HG03460 (cell line): ENCODE measurements around the gene S100Z.
"Not testable (repeated sequence)": the region's sequence is repeated elsewhere in the genome, so short reads cannot be mapped to it uniquely, and the experiment has no call there.

Source experiments
- ATAC-seq: cut with Tn5 transposase; IDR thresholded peaks from one replicate; pipeline ENCODE4 v1.9.1; 2021; ENCODE audit not compliant: unreplicated experiment

Gene S100Z

DNA sequence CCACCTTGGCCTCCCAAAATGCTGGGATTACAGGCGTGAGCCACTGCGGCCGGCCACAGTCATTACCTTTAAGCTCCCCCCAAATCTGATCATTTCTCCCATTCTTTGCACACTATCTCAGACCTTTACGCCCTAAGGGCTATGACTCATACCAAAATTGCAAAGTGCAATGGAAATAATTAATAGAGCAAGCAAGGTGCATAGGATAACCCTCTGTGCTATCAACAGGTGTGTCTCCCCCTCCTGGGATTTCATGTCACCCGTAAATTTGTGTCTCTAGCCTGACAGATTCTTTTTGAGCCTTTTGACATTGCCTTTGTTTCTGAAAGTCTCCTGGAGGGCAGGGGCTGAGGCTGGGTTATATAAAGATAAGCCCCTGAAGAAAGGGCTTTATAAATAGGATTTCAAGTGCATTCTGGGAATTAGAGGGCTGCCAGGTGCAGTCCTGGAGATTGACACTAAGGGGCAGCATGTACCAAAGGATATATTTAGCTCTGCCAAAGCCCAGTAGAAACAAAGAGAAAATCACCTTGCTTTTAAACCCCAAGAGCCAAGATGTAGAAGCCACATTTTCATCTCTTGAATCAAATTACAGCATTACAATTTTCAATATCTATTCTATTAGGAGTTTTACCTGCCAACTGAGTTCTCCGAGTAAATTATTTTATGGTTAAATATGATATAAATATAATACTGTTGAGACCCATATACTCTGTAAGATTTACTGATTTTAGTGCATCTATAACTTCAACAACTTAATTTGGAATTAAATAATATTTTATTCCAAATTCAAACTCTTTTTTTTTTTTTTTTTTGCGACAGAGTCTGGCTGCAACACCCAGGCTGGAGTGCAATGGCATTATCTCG, 18.2 kb downstream of the S100Z start:
- no peak for ATAC-seq

DNA sequence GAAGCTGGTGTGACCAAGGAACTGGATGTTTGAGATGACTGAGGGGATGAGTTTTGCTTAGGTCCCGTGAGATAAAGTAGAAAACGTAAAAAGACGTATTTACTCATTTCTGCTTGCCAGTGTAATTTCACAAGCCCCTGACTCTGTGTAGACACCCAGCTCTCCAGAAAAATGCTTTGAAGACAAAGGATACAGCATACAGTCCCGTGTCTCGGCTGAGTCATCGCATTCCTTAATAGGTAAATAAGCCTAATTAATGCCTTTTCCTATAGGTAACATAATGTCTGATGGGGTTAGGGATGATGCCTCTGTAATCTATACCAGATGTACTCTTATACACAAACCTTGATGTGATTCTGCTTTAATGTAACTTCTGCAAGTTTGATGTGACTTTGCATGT, 20.2 kb downstream of the S100Z start:
- no peak for ATAC-seq

DNA sequence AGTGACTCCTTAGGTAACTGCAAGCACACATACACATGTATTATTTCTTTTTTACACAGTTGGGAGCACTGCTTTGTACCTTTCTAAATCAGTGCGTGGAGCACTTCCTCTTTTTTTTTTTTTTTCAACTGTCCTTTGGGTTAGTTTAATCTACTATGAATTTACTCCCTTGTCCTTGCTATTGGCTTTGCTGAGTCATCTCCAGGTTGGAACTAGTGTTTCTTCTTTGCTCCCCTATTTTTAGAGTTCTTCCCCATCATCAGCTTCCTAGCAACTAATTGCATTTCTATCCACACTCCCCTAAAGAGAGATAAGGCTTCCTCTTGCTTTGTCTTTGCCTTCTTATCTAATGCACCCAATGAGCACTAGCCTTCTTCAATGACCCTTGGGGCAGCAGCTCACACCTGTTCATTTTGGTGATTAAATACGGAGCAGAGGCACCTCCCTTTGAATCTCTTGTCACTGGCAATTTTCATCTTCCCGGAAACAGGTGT, 24.3 kb downstream of the S100Z start:
- ATAC-seq, result no peak

DNA sequence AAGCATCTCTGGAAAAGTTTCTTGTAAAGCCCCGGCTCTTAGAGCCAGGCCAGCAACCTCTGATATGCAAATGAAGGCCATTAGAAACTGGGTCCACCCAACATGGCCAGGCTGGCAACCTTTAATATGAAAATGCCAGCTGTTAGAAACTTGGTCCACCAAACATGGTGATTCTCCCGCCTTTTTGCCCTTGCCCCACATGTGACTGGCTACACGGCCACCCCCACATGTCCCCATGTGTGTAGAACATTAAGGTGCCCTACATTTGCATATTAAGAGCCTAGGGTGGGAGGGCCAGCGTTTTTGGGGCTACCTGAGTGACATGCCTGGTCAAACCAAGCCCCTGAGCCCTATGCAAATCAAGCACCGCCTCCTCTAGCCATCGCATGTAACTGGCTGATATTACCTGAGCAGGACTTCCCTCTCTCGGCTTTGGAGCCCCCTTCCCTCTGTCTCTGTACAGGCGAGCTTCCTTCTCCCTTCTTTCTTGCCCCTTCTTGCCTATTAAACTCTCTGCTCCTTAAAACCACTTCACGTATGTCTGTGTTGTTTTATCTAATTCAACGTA, 39.0 kb downstream of the S100Z start:
- ATAC-seq, result no peak

DNA sequence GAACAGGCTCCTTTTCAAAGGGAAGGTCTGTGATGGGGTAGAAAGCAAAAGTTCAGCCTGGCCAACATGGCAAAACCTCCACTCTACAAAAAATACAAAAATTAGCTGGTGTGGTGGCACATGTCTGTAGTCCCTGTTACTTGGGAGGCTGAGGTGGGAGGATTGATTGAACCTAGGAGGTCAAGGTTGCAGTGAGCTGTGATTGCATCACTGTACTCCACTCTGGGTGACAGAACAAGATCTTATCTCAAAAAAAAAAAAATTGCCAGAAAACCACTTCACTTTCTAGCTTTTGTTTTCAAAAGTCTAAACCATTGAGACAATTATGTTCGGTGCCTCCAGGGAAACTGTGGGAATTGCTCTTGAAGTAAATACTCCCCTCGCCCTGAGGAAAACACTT, 43.5 kb downstream of the S100Z start:
- no peak for ATAC-seq

DNA sequence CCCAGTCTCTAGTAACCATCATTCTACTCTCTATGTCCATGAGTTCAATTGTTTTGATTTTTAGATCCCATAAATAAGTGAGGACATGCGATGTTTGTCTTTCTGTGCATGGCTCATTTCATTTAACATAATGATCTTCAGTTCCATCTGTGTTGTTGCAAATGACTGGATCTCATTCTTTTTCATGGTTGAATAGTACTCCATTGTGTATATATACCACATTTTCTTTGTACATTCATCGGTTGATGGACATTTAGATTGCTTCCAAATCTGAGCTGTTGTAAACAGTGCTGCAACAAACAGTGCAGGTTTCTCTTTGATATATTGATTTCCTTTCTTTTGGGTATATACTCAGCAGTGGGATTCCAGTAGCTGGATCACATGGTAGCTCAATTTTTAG, 46.4 kb downstream of the S100Z start:
- ATAC-seq, result no peak

DNA sequence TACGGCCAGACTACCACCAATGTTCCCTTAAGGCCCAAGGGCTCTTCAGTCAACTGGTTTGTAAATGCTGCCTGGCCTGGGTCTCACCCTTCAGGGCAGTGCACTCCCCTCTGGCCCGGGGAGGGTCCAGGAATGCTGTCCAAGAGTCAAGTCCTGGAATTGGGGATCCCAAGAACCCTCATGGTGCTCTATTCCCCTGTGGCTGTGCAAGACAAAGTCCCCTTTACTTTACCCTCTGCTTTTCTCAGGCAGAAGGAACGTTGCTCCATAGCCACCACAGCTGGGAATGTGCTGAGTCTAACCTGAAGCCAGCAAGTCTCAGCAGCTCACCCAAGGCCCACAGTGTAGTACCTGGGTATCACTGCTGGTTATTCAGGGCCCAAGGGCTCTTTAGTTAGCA, 51.7 kb downstream of the S100Z start:
- ATAC-seq, result no peak

DNA sequence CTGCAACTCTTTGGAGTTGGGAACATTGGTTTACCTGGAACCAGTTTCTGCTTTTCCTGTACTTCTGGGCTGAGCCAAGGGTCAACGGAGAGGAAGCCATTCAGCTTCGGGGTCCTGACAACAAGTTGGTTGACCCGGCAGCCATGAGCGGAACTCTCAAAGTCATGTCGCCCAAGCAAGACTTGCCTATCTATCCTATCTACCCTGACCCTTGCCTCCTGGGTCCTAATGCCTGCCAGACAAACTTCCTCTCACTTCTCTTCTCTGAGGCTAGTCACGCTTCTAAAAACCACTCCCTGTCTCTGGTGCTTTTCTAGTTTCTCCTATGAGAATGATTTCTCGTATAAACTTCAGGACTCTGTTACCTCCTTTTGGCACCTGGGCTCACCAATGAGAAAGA, 58.4 kb downstream of the S100Z start:
- no peak for ATAC-seq

DNA sequence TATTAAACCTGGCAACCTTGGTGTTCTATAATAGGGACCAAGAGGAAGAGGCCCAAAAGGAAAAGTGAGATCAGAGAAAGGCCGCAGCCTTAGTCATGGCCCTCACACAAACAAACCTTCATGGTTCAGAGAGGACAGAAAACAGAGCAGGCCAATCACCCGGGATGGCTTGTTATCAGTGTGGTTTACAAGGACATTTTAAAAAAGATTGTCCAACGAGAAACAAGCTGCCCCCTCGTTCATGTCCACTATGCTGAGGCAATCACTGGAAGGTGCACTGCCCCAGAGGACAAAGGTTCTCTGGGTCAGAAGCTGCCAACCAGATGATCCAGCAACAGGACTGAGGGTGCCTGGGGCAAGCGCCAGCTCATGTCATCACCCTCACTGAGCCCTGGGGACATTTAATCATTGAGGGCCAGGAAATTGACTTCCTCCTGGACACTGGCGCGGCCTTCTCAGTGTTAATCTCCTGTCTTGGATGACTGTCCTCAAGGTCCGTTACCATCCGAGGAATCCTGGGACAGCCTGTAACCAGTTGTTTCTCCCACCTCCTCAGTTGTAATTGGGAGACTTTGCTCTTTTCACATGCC, 60.6 kb downstream of the S100Z start:
- not testable (repeated sequence) for ATAC-seq

DNA sequence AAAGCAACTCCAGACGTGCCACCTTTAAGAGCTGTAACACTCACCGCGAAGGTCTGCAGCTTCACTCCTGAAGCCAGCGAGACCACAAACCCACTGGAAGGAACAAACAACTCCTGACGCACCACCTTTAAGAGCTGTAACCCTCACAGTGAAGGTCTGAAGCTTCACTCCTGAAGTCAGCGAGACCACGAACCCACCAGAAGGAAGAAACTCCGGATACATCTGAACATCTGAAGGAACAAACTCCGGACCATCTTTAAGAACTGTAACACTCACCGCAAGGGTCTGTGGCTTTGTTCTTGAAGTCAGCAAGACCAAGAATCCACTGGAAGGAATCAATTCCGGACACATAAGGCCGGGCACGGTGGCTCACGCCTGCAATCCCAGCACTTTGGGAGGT, 64.9 kb downstream of the S100Z start:
- ATAC-seq, result not testable (repeated sequence)

DNA sequence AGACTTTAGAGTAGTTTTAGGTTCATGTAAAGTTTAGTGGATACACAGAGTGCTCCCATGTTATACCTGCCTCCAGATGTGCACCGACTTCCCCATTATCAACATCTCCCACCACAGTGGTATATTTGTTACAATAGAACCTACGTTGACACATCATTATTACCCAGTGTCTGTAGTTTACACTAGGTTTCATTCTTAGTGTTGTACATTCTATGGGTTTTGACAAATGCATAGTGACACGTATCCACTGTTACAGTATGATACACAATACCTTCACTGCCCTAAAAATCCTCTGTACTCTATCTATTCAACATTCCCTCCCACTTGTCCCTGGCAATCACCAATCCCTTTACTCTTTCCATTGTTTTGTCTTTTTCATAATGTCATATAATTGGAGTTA, 68.7 kb downstream of the S100Z start:
- ATAC-seq, result no peak

DNA sequence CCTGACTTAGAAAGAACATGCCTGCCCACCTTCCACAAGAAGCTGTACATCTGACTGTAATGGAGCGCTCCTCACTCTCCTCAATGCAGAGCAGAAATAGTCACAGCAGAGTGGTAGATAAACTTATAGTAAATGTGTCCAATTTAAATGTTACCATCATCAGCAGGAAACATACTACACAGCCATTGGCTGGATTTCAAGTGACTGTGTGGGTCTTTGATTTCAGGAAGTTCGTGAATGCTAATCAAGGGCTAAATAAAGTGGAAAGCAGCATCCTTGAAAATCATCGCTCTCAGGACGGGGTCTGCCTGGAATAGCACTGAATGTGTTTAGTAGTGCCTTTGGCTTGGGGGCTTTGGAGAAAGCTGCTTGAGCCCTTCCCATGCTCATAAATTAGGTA, 70.7 kb downstream of the S100Z start:
- ATAC-seq, result no peak

DNA sequence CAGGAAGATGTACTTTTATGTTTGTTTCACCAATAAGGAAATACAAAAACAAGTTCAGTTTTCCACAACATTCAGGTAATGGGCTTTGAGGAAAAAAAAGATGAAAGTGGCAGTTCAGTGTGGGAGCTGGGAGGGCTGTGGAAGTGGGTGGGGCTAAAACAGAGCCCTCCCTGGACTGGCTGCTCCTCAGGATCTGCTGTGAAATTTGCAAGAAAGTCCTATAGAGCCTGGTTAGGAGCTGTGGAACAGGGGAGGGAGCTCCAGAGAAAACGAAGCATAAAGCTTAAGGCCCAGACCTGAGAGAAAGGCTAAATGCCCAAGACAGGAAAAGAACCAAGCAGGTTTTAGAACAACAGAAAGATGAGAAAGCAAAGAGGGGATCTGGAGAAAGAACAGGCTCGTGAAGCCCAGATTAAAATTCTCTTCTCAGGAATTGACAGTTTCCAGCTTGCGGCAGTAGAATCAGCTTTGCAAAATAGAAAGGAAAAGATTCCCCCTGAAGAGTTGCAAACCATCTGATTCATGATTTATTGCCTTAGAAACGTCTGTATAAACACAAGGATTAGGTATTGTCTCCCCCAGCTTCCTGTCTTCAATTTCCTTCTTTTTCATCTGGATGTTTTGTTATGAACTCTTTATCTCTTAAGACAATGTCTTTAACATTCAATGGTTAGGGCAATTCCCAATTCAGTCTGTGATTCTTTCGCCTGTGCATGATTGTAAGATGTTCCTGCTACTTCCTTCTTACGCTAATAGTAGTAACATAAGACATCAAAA, 76.7 kb downstream of the S100Z start:
- ATAC-seq, result no peak

DNA sequence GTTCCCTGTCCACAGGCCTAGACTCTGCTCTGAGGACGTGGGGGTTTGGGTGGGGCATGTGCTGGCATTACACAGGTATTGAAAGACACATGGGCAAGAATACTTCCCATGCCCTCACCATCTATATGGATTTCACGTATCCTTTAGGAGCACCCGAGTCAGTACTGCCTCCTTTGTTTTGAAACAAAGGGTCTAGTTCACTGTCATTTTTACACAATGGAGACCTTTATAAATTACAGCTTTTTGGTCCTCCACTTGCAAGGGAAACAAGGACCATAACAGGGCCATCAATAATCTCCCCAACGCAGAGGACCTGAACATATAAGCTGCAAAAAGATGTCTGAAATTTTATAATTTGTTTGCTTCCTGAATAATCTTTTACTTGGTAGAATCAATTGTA, 78.1 kb downstream of the S100Z start:
- ATAC-seq, result no peak

DNA sequence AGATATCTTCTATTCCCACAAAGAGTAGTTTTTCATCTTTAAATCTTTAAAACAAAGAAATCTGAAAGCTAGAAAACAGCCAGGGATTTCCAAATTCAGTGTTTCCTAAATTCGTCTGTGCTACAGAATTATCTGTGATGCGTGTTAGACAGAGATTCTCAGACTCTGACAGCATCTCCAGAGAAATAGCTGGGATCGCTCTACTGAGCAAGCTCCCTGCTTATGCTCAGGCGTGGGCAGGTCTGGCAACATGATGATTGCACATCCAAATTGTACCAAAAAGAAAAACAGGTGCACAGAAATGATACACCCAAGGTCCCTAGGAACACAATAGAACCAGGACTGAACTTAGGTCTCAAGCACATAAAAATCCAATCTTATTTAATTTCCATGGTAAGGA, 80.3 kb downstream of the S100Z start:
- no peak for ATAC-seq

DNA sequence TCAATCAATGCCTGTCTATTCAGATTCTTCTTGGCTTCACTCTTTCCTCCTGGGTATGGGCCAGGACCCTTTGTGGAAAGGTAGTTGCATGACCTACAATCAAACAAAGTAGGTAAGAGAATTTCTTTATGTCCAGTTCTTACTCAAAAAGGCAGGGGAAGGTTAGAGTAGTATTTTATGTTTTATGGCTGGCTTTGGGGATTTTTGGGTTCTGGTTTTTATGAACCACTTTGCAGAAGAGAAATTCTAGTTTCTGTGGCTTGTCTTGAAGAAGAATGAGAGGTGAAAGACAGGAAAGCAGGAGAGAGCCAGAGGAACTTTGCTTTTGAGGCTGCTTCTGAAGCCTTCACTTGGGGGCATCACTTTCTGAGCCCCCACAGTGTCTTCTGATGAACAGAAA, 88.4 kb downstream of the S100Z start:
- no peak for ATAC-seq

DNA sequence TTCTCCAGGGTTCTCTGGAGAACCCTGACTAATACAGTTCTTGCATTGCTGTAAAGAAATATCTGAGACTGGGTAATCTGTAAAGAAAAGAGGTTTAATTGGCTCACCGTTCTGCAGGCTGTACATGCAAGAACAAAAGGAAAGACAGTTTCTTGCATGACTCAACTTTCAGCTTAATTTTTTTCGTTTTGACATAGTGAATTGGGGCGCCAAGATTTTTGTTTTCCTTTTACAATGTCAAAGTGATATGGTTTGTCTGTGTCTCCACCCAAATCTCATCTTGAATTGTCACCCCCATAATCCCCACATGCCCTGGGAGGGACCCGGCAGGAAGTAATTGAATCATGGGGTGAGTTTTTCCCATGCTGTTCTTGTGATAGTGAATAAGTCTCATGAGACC, 91.2 kb downstream of the S100Z start:
- ATAC-seq, result no peak

DNA sequence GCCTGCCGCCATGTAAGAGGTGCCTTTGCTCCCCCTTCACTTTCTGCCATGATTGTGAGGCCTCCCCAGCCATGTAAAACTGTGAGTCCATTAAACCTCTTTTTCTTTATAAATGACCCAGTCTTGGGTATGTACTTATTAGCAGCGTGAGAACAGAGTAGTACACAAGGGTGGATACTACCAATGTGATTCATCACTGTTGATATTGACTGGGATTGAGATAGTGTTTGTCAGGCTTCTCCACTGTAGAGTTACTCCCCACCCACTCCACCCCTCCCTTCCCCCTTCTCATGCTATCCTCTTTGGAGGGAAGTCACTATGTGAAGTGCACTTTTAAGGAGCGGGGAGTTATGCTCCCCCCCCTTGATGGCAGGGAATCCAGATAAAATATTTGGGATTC, 91.6 kb downstream of the S100Z start:
- ATAC-seq, result no peak

DNA sequence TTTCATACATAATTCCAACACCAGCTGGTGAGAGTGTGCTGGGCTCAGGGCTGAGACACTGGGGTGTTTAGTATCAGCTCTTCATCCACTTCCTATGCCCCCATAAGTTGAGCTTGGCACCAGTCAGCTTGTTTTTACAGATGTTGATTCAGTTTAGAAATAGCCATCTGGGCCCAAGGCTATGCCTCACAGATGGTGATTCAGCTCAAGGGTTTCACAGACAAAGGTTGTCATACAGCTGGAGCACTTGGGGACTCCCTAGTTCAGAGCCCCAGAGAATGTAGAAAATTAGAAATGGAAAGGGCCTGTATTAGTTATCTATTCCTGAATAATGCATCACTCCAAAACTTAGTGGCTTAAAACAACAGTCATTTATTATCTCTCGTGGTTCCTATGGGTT, 92.8 kb downstream of the S100Z start:
- ATAC-seq, result no peak

DNA sequence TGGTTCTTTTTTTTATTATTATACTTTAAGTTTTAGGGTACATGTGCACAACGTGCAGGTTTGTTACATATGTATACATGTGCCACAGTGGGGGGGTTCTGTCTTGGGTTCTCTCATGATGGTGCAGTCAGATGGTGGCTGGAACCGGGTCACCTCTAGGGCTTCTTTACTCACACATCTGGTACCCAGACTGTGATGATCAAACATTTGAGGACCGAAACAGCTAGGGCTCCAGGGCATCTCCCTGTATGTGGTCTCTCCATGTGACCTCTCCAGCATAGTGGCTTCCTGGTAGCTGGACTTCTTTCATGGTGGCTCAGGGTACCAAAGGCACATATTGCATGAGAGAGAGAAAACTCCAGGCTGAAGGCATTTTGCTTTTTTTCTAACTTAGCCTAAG, 93.2 kb downstream of the S100Z start:
- no peak for ATAC-seq

DNA sequence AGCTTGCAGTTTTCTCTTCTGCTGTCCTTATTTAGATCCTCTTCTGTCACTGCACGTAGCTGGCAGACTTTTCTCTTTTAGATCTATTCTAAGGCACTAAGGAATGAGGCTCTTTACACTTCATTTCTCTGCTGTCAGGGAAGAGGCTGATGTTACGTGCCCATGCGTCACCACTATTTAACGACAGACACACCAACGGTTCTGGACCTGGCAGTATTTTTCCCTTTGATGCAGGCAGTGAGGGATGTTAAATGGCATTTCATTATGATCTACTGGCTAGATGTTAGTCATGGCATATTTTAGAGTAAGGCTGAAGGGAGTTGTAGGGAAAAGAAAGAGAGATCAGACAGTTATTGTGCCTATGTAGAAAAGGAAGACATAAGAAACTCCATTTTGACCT, 94.8 kb downstream of the S100Z start:
- ATAC-seq, result no peak

DNA sequence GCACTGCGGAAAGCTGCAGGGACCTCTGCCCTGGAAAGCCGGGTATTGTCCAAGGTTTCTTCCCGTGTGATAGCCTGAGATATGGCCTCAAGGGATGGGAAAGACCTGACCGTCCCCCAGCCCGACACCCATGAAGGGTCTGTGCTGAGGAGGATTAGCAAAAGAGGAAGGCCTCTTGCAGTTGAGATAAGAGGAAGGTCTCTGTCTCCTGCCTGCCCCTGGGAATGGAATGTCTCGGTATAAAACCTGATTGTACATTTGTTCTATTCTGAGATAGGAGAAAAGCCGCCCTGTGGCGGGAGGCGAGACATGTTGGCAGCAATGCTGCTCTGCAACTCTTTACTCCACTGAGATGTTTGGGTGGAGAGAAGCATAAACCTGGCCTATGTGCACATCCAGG, 95.4 kb downstream of the S100Z start:
- not testable (repeated sequence) for ATAC-seq
